ENCODE measurements around the gene TDRD7. TPM values are rescaled to one million over a fixed set of nuclear protein-coding genes. Genes with fewer than 3 reads are reported as not detected.

TDRD7 gene
- total RNA-seq, 1 donor from 2014 or later: 8.1 TPM

DNA sequence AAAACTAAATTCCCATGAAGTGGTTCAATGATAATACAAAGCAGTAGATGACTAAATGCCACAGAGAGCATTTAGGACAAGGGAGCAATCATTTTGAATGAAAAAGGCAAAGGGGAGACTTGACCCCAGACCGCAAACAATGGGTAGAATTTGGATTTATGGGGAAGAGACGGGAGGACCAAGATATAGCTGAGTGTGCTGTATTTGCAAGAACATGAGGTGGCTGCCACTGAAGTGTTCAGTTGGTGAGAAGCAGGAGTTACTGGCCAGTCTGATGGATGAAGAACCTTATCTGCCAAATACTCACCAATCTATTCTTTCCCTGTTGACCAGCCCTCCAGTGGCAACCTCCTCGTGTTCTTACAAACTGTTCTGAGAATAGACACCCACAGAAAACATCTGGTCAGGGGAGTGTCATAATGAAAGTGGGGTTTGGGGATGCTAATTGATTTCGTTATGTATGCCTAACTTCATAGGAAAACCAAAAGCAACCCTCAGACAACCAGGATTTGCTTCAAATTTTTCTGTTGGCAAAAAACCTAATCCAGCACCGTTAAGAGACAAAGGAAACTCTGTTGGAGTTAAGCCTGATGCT is 19.8 kb downstream of the TDRD7 start:
- H3F3A ChIP-seq (ENCODE audit: low read depth): no peaks in the 10 kb centered on the region
- no peak overlapping the region for H3K9ac ChIP-seq
- H3K4me3 ChIP-seq: no peak overlapping the region
- H3K4me1 Mint-ChIP-seq: peaks cover 3% of the 10 kb centered on the region
- H3K4me3 Mint-ChIP-seq: no peak overlapping the region
- H4K20me1 ChIP-seq (ENCODE audit: low read depth): no peaks in the 10 kb centered on the region
- DNase-seq (ENCODE audit: low spot score): no peak
- no peaks in the 10 kb centered on the region for H3K9me3 Mint-ChIP-seq
- no peaks in the 10 kb centered on the region for H3K27me3 ChIP-seq
- no peak overlapping the region for H3K27ac ChIP-seq
- H3K27ac Mint-ChIP-seq: no peak overlapping the region
- no peak for TF ChIP-seq EZH2 (IDR thresholded peaks at IDR 0.05)
- TF ChIP-seq, protein P1, sequence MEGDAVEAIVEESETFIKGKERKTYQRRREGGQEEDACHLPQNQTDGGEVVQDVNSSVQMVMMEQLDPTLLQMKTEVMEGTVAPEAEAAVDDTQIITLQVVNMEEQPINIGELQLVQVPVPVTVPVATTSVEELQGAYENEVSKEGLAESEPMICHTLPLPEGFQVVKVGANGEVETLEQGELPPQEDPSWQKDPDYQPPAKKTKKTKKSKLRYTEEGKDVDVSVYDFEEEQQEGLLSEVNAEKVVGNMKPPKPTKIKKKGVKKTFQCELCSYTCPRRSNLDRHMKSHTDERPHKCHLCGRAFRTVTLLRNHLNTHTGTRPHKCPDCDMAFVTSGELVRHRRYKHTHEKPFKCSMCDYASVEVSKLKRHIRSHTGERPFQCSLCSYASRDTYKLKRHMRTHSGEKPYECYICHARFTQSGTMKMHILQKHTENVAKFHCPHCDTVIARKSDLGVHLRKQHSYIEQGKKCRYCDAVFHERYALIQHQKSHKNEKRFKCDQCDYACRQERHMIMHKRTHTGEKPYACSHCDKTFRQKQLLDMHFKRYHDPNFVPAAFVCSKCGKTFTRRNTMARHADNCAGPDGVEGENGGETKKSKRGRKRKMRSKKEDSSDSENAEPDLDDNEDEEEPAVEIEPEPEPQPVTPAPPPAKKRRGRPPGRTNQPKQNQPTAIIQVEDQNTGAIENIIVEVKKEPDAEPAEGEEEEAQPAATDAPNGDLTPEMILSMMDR (IDR thresholded peaks at IDR 0.05): no peak
- TF ChIP-seq EZH2phosphoT487 (IDR thresholded peaks at IDR 0.05): no peak
- H3K36me3 ChIP-seq: no peaks in the 10 kb centered on the region
- no peaks in the 10 kb centered on the region for H3K9me3 ChIP-seq (ENCODE audit: low read depth)
- H3K27me3 Mint-ChIP-seq (ENCODE audit: insufficient read depth, low read depth): no peaks in the 10 kb centered on the region
- H3K4me2 ChIP-seq: no peak overlapping the region
- peaks cover 15% of the 10 kb centered on the region for H3K4me1 ChIP-seq
- H3K79me2 ChIP-seq (ENCODE audit: low read depth): no peaks in the 10 kb centered on the region
- no peaks in the 10 kb centered on the region for H3K36me3 Mint-ChIP-seq
- H2AFZ ChIP-seq (replicated peaks): no peak overlapping the region

DNA sequence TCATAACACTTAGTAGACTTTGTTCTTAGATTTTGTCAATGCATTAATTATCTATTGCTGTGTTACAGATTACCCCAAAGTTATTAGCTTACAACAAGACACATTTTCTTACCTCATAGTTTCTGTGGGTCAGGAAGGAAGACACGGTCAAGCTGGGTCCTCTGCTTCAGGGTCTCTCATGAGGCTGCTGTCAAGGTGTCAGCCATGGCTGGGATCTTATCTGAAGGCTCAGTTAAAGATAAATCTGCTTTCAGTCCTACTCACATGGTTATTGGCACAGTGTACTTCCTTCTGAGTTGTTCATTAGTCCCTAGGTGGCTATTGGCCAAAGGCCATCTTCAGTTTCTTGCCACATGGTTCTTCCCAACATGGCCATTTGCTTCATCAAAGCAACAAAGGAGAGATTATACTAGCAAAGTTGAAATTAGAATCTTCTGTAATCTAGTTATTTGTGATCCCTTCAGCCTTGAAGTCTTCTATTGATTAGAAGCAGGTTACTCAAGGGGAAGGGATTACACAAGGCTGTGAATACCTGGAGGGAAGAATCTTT is 25.2 kb downstream of the TDRD7 start:
- Histone ChIP-seq H3K9me3 (ENCODE audit: low read depth) (no peaks in the 10 kb centered on the region), H4K20me1 (ENCODE audit: low read depth) (no peaks in the 10 kb centered on the region), H3K4me3 (no peak overlapping the region), H3K79me2 (ENCODE audit: low read depth) (no peaks in the 10 kb centered on the region), H3K4me2 (no peak overlapping the region), H3K4me1 (peaks cover 23% of the 10 kb centered on the region), H3K9ac (no peak overlapping the region), H3K27ac (no peak overlapping the region), H2AFZ (replicated peaks) (no peak overlapping the region), H3K27me3 (no peaks in the 10 kb centered on the region), H3K36me3 (no peaks in the 10 kb centered on the region), H3F3A (ENCODE audit: low read depth) (no peaks in the 10 kb centered on the region)
- Mint-ChIP-seq H3K27me3 (ENCODE audit: insufficient read depth, low read depth) (no peaks in the 10 kb centered on the region), H3K4me1 (peaks cover 17% of the 10 kb centered on the region), H3K9me3 (no peaks in the 10 kb centered on the region), H3K4me3 (no peak overlapping the region), H3K36me3 (no peaks in the 10 kb centered on the region), H3K27ac (no peak overlapping the region)
- no peak for DNase-seq (ENCODE audit: low spot score)
- TF ChIP-seq, protein P1 (IDR thresholded peaks at IDR 0.05): no peak
- no peak for TF ChIP-seq EZH2phosphoT487 (IDR thresholded peaks at IDR 0.05)
- no peak for TF ChIP-seq EZH2 (IDR thresholded peaks at IDR 0.05)

DNA sequence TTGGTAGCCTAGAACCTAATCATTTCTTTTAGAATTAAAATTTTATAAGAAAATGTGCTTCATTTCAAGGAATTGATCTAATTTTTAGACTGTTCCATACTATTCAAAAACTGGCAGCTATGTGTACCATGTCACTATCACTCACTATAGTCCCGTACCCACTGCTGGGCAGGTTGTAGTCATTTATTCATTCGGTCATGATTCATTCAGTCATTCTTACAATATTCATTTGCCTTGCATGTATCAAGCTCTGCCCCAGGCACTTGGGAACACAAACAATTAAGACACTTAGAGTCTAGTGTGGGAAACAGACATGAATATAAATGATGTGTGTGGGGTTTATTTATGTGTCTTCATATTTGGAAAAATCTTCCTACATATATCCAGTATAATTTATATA is 26.4 kb downstream of the TDRD7 start:
- H3K27me3 ChIP-seq: no peaks in the 10 kb centered on the region
- H3K36me3 ChIP-seq: no peaks in the 10 kb centered on the region
- no peaks in the 10 kb centered on the region for H3K79me2 ChIP-seq (ENCODE audit: low read depth)
- Mint-ChIP-seq H3K9me3 (no peaks in the 10 kb centered on the region), H3K36me3 (no peaks in the 10 kb centered on the region), H3K4me1 (peaks cover 17% of the 10 kb centered on the region), H3K4me3 (no peak overlapping the region), H3K27ac (no peak overlapping the region), H3K27me3 (ENCODE audit: insufficient read depth, low read depth) (no peaks in the 10 kb centered on the region)
- no peak overlapping the region for H3K9ac ChIP-seq
- no peak overlapping the region for H3K4me2 ChIP-seq
- DNase-seq (ENCODE audit: low spot score): no peak
- no peaks in the 10 kb centered on the region for H4K20me1 ChIP-seq (ENCODE audit: low read depth)
- H3F3A ChIP-seq (ENCODE audit: low read depth): no peaks in the 10 kb centered on the region
- H2AFZ ChIP-seq (replicated peaks): no peak overlapping the region
- no peak overlapping the region for H3K4me3 ChIP-seq
- H3K9me3 ChIP-seq (ENCODE audit: low read depth): no peaks in the 10 kb centered on the region
- H3K4me1 ChIP-seq: peaks cover 19% of the 10 kb centered on the region
- no peak overlapping the region for H3K27ac ChIP-seq
- no peak for TF ChIP-seq EZH2phosphoT487 (IDR thresholded peaks at IDR 0.05)
- TF ChIP-seq, protein P1 (IDR thresholded peaks at IDR 0.05): no peak
- no peak for TF ChIP-seq EZH2 (IDR thresholded peaks at IDR 0.05)

Measured in neural progenitor cell (in vitro differentiated cells).